GM12875 (cell line): ENCODE results near the gene CCN2.
A peak's percentile ranks its signal among the peaks of the same experiment; 100 is the strongest.
"Not testable (repeated sequence)": the region's sequence is repeated elsewhere in the genome, so short reads cannot be mapped to it uniquely, and the experiment has no call there.

Experiments used
- H3K4me3 ChIP-seq: one replicate; pipeline ENCODE4 v1.5.1; 2011; ENCODE audit warnings: low read depth, low read length, control low read depth
- TF ChIP-seq, protein P1 (sequence below): IDR thresholded peaks from 2 replicates; pipeline ENCODE4 v1.5.1; 2011; ENCODE audit warnings: low read depth, mild to moderate bottlenecking, control low read depth, inconsistent platforms, low read length, moderate library complexity, borderline replicate concordance; ENCODE audit not compliant: insufficient read depth

The CCN2 gene

DNA sequence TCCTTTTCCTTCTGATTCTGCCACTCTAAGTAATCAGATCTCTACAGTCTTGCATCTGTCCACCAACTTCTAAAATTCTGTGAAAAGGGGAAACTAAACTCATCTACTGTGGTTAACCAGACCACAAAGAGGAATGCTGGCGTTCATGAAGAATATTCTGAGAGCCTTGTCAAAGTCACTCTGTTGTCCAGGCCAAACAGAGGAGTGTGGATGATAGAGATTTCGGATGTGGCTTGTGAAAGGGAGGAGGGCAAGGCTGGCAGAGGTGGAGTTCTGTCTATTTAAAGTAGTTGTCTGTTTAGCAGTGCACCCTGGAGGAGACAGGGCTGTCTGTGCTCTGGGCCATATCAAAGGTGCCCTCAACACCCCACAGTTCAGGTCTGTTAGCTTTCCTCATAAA is 33.9 kb downstream of the CCN2 start:
- no peak overlapping the region for H3K4me3 ChIP-seq
- TF ChIP-seq, protein P1, sequence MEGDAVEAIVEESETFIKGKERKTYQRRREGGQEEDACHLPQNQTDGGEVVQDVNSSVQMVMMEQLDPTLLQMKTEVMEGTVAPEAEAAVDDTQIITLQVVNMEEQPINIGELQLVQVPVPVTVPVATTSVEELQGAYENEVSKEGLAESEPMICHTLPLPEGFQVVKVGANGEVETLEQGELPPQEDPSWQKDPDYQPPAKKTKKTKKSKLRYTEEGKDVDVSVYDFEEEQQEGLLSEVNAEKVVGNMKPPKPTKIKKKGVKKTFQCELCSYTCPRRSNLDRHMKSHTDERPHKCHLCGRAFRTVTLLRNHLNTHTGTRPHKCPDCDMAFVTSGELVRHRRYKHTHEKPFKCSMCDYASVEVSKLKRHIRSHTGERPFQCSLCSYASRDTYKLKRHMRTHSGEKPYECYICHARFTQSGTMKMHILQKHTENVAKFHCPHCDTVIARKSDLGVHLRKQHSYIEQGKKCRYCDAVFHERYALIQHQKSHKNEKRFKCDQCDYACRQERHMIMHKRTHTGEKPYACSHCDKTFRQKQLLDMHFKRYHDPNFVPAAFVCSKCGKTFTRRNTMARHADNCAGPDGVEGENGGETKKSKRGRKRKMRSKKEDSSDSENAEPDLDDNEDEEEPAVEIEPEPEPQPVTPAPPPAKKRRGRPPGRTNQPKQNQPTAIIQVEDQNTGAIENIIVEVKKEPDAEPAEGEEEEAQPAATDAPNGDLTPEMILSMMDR, result no peak

DNA sequence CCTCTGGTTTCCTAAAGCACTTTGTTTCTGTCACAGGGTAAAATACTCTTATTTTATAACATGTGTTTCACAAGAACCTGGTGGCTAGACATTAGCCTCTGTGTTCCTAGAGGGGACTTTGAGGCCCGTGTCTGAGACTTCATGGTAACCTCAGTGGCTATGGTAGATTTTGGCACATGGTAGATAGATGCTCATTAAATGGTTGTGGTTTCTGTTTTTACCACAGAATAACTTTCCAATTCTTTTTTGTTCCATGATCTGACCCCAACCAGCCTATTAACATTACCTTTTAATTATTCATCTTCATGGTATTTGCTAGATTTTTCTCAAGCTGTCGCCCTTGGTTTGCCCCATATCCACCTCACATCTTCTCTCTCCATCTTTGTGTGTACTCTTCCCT is 34.3 kb downstream of the CCN2 start:
- TF ChIP-seq, protein P1, result no peak
- no peak overlapping the region for H3K4me3 ChIP-seq

DNA sequence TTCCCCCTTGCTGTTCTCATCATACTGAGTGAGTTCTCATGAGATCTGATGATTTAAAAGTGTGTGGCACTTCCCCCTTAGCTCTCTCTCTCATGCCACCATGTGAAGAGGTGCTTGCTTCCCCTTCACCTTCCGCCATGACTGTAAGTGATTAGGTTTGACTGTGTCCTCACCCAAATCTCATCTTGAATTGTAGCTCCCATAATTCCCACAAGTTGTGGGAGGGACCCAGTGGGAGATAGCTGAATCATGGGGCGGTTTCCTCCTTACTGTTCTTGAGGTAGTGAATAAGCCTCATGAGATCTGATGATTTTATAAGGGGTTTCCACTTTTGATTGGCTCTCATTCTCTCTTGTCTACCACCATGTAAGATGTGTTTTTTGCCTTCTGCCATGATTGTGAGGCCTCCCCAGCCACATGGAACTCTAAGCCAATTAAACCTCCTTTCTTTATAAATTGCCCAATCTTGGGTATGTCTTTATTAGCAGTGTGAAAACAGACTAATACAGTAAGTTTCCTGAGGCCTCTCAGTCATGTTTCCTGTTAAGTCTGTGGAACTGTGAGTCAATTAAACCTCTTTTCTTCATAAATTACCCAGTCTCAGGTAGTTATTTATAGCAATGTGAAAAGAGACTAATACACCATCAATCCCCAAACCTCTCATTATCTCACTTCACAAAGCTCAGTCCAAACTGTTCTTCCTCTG is 34.9 kb downstream of the CCN2 start:
- H3K4me3 ChIP-seq, result not testable (repeated sequence)

DNA sequence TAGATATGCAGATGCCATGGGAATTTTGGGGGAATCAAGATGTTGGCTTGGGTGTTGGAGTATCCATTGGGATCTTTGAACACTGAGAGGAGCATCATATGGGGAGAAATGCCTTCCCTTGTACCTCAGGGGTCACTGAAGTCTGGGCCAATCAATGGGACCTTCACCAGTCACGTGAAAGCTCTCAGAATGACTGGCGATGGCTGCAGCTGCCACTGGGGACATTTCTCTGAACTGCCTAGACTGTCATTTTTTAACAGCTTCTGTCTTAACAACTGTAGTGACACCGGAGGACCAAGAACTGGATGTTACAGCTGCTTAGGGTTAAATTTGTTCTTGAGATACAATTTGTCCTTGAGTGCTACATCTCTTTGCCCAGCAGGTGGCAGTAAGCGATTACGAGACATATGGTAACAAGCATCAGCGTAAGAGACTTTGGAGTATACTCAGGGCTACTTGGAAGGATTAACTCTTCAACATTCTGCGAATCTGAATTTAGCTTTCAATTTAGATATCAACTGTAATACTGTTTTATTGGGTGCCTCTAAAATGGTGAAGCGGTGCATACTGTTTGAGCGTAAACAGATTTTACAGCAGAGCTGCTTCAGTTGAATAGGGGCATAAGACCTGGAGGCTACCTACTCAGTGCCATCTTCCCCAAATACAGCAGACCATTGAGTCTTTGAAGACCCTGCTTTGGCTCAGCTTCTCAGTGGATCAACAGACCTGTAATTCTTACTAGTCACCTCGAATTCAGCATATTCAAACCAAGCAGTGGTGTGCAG is 36.0 kb downstream of the CCN2 start:
- H3K4me3 ChIP-seq, result no peak overlapping the region
- TF ChIP-seq, protein P1, result peak; percentile 66; the same call in 1 of the 2 replicates

DNA sequence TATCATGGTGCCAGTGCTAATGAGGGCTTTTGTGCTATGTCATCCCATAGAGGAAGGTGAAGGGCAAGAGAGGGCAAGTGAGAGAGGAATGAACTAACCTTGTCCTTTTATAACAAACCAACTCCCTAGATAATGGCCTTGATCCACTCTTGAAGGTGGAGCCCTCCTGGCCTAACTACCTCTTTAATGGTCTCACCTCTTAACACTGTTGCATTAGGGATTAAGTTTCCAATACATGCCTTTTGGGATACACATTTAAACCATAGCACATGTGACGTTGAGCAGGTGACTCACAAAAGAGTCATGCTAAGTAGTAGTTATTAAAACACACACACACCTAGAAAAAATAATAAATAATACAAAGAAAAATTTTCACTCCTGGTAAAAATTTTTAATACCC is 36.9 kb downstream of the CCN2 start:
- TF ChIP-seq, protein P1, result no peak
- H3K4me3 ChIP-seq, result no peak overlapping the region

DNA sequence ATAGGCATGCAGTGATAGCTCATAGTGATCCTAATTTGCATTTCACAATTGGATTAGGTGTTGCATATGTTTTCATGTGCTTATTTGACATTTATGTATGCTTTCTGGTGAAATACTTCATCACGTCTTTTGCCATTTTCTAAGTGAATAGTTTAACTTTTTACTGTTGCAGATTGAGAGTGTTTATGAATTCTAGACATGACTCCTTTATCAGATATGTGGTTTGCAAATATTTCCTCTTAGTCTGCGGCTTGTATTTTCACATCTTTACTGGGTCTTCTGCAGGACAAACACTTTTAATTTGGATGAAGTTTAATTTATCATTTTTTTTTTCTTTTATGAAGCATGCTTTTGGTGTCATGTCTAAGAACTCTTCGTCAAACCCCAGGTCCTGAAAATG is 39.2 kb downstream of the CCN2 start:
- H3K4me3 ChIP-seq, result no peak overlapping the region
- TF ChIP-seq, protein P1, result no peak

DNA sequence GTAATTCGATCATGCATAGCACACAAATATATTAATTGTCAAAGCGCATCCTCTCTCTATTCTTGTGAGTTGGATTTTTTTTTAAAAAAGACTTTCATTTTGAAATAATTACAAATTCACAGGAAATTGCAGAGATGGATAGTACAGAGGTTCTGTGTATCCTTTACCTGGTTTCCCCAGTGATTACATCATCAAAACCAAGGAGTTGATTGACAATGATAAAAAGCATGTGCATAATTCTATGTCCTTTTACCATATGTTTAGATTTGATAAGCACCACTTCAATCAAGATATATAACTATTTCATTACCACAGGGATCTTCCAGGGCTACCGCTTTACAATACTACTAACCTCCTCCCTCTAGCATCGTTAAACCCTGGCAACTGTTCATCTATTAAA is 40.2 kb downstream of the CCN2 start:
- TF ChIP-seq, protein P1, result no peak
- no peak overlapping the region for H3K4me3 ChIP-seq
